HepG2 (cell line): ENCODE measurements around the gene NPBWR2. TPM values are rescaled to one million over a fixed set of nuclear protein-coding genes. Genes with fewer than 3 reads are reported as not detected.

ENCODE experiments used
- ELK4 ChIP-seq: sonication (generic); formaldehyde crosslinking; IDR thresholded peaks from 2 replicates; pipeline ENCODE4 v1.9.0; 2021; ENCODE audit warnings: missing genetic modification reagents, borderline replicate concordance
- FOXA1 ChIP-seq, 2 experiments: fragments of 450-650 bp in 1 of 2; sonication (generic) in 1 of 2; formaldehyde crosslinking in 1 of 2; IDR thresholded peaks; 2 replicates each; pipeline versions ENCODE4 v1.4.0 to v1.6.1; 2016 to 2020; ENCODE audit warnings: missing genetic modification reagents in 1 of 2
- GATAD1 ChIP-seq: IDR thresholded peaks from 2 replicates; pipeline ENCODE4 v1.6.1; 2016; ENCODE audit warnings: missing genetic modification reagents, missing compliant biosample characterization
- ISL2 ChIP-seq: sonication (generic); formaldehyde crosslinking; IDR thresholded peaks from 2 replicates; pipeline ENCODE4 v1.5.0; 2020; ENCODE audit warnings: missing genetic modification reagents
- JARID2 ChIP-seq: sonication (generic); formaldehyde crosslinking; IDR thresholded peaks from 2 replicates; pipeline ENCODE4 v1.8.1; 2023; ENCODE audit warnings: missing genetic modification reagents, inconsistent platforms; ENCODE audit not compliant: insufficient replicate concordance
- KDM4B ChIP-seq: sonication (generic); formaldehyde crosslinking; IDR thresholded peaks from 2 replicates; pipeline ENCODE4 v1.4.0; 2020; ENCODE audit warnings: missing genetic modification reagents
- MTF2 ChIP-seq: sonication (generic); formaldehyde crosslinking; IDR thresholded peaks from 2 replicates; pipeline ENCODE4 v1.5.0; 2020; ENCODE audit warnings: missing genetic modification reagents, borderline replicate concordance
- MXD1 ChIP-seq: sonication (generic); formaldehyde crosslinking; IDR thresholded peaks from 2 replicates; pipeline ENCODE4 v1.4.0; 2020; ENCODE audit warnings: mild to moderate bottlenecking, missing genetic modification reagents
- POGZ ChIP-seq: sonication (generic); formaldehyde crosslinking; IDR thresholded peaks from 2 replicates; pipeline ENCODE4 v1.4.0; 2020; ENCODE audit warnings: mild to moderate bottlenecking, missing genetic modification reagents
- PPARG ChIP-seq: conservative IDR thresholded peaks from 2 replicates; pipeline ENCODE4 v1.6.1; 2016; ENCODE audit warnings: missing biosample characterization, missing genetic modification reagents
- RXRA ChIP-seq: sonication (generic); formaldehyde crosslinking; IDR thresholded peaks from 2 replicates; pipeline ENCODE4 v1.5.1; 2020; ENCODE audit warnings: missing genetic modification reagents
- SMC3 ChIP-seq: IDR thresholded peaks from 2 replicates; pipeline ENCODE4 v1.6.1; 2011; ENCODE audit warnings: low read length, improper control_type of control experiment
- SNAPC5 ChIP-seq: sonication (generic); formaldehyde crosslinking; IDR thresholded peaks from 2 replicates; pipeline ENCODE4 v1.8.1; 2023; ENCODE audit warnings: mild to moderate bottlenecking, missing genetic modification reagents, borderline replicate concordance
- TAF1 ChIP-seq: sonication (generic); formaldehyde crosslinking; IDR thresholded peaks from 2 replicates; pipeline ENCODE4 v1.4.0; 2020; ENCODE audit warnings: missing genetic modification reagents
- TEAD3 ChIP-seq: optimal IDR thresholded peaks from 2 replicates; pipeline ENCODE3; 2016; ENCODE audit warnings: borderline replicate concordance
- TSC22D2 ChIP-seq: sonication (generic); formaldehyde crosslinking; IDR thresholded peaks from 2 replicates; pipeline ENCODE4 v1.5.1; 2020; ENCODE audit warnings: missing genetic modification reagents, mild to moderate bottlenecking, borderline replicate concordance
- YY1 ChIP-seq: IDR thresholded peaks from 2 replicates; pipeline ENCODE4 v1.6.1; 2011; ENCODE audit warnings: low read length, low read depth, moderate library complexity, mild to moderate bottlenecking; ENCODE audit not compliant: insufficient read depth, insufficient replicate concordance
- ZBTB26 ChIP-seq: IDR thresholded peaks from 2 replicates; pipeline ENCODE4 v1.6.1; 2016; ENCODE audit warnings: missing compliant biosample characterization, missing genetic modification reagents, borderline replicate concordance
- ZBTB43 ChIP-seq: sonication (generic); formaldehyde crosslinking; conservative IDR thresholded peaks from 2 replicates; pipeline ENCODE4 v1.4.0; 2020; ENCODE audit warnings: missing genetic modification reagents
- ZBTB46 ChIP-seq: sonication (generic); formaldehyde crosslinking; IDR thresholded peaks from 2 replicates; pipeline ENCODE4 v1.4.0; 2020; ENCODE audit warnings: mild to moderate bottlenecking, missing genetic modification reagents, borderline replicate concordance
- ZFP62 ChIP-seq: sonication (generic); formaldehyde crosslinking; IDR thresholded peaks from 2 replicates; pipeline ENCODE4 v1.4.0; 2020; ENCODE audit warnings: missing genetic modification reagents
- ZNF362 ChIP-seq: sonication (generic); formaldehyde crosslinking; IDR thresholded peaks from 2 replicates; pipeline ENCODE4 v1.4.0; 2020; ENCODE audit warnings: missing genetic modification reagents, mild to moderate bottlenecking, borderline replicate concordance
- ZNF44 ChIP-seq: sonication (generic); formaldehyde crosslinking; IDR thresholded peaks from 2 replicates; pipeline ENCODE4 v1.5.1; 2020; ENCODE audit warnings: mild to moderate bottlenecking, missing genetic modification reagents
- polyA plus RNA-seq, 8 experiments: library from polyadenylated mRNA; depleted of rRNA in 3 of 8; stranded (reverse) in 7 of 8; unstranded in 1 of 8; fragments of >200 nt; fragmentation: Illumina TruSeq in 4 of 8; extraction: Trizol in 4 of 8; gene quantifications; 2 replicates each; pipeline versions ENCODE4 v1.2.1 to v1.2.3, GENCODE V29; 2011 to 2016; ENCODE audit warnings: low read depth in 4 of 8, missing spikeins in 1 of 8, mixed read lengths in 1 of 8; ENCODE audit not compliant: insufficient read depth in 1 of 8
- total RNA-seq, 5 experiments: library from RNA; depleted of rRNA; stranded (reverse); fragments of >200 nt; fragmentation: Illumina TruSeq; extraction: Trizol; gene quantifications; 2 replicates each; pipeline ENCODE4 v1.2.3, GENCODE V29; 2016; ENCODE audit warnings: low read depth in 1 of 5

The NPBWR2 gene
- total and polyA plus RNA-seq, 2 of the 13 experiments (the other 11 are each of a cell fraction or from before 2014, with no cell fraction given): not detected

GRCh38 chr20:64069614-64070243 is 37.6 kb downstream of the NPBWR2 start (continued):
- TF ChIP-seq ZBTB26 (CRISPR knock-in tag): 0 out of 2 replicates have a peak, but pooled peaks have one; percentile 28
- peak; percentile 54; the same call in 1 of the 2 replicates for TF ChIP-seq GATAD1 (CRISPR knock-in tag)
- TF ChIP-seq ZBTB46 (CRISPR knock-in tag): no peak
- TF ChIP-seq POGZ (CRISPR knock-in tag): no peak
- TF ChIP-seq ZFP62 (CRISPR knock-in tag): no peak
- TF ChIP-seq ZNF44 (CRISPR knock-in tag): no peak
- TF ChIP-seq TSC22D2 (CRISPR knock-in tag): peak; percentile 33; the same call in 1 of the 2 replicates
- no peak for TF ChIP-seq ZBTB43
- TF ChIP-seq TEAD3 (CRISPR knock-in tag): peak; percentile 63
- 0 out of 2 replicates have a peak, but pooled peaks have one; percentile 48 for TF ChIP-seq ISL2 (CRISPR knock-in tag)
- no peak for TF ChIP-seq ELK4 (CRISPR knock-in tag)
- no peak for TF ChIP-seq FOXA1 (IDR thresholded peaks at IDR 0.05)
- no peak; the same call in 1 of the 2 replicates for TF ChIP-seq FOXA1 (CRISPR knock-in tag; IDR thresholded peaks at IDR 0.05)
- TF ChIP-seq RXRA (CRISPR knock-in tag): peak; percentile 74
- TF ChIP-seq ZNF362 (CRISPR knock-in tag): no peak
- peak; percentile 79 for TF ChIP-seq MXD1 (CRISPR knock-in tag)
- no peak for TF ChIP-seq SNAPC5 (CRISPR knock-in tag)
- peak; percentile 45; the same call in 1 of the 2 replicates for TF ChIP-seq SMC3
- peak; percentile 34; the same call in 1 of the 2 replicates for TF ChIP-seq KDM4B (CRISPR knock-in tag)
- TF ChIP-seq MTF2 (CRISPR knock-in tag): no peak
- TF ChIP-seq JARID2 (CRISPR knock-in tag): peak; percentile 72
- peak; percentile 30; the same call in 1 of the 2 replicates for TF ChIP-seq TAF1 (CRISPR knock-in tag)
- no peak for TF ChIP-seq PPARG (CRISPR knock-in tag)
- TF ChIP-seq YY1: peak; percentile 16
